ENCODE results near the gene LRRD1. TPM values are rescaled to one million over a fixed set of nuclear protein-coding genes. Genes with fewer than 3 reads are reported as not detected.

The LRRD1 gene
- total RNA-seq, 1 experiment from 2014 or later = not detected

DNA sequence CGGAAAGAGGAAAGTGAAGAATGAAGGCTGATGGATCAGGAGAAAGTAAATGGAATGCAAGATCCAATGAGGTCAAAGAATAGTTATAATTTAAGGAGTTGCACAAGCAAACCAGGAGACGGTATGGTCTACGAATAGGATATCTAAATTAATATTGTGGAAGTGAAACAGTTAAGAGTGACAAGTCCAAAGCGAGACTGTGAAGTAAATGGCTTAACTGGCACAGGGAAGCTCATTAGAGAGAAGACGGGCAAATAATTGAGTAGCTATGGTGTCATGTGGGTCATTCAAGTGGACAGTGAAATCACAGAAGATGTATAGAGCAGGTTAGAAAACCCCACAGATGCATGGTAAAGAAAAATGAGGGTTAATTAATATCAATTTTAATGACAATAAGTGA, 47.8 kb downstream of the LRRD1 start:
- Mint-ChIP-seq H3K4me1 (ENCODE audit: insufficient read depth, unreplicated experiment) (peaks cover 26% of the 10 kb centered on the region), H3K36me3 (ENCODE audit: insufficient read depth, unreplicated experiment) (peaks cover 37% of the 10 kb centered on the region), H3K27ac (ENCODE audit: low read depth, unreplicated experiment) (no peak overlapping the region), H3K9me3 (ENCODE audit: unreplicated experiment) (no peaks in the 10 kb centered on the region), H3K27me3 (ENCODE audit: insufficient read depth, unreplicated experiment) (no peaks in the 10 kb centered on the region), H3K4me3 (ENCODE audit: unreplicated experiment) (peak overlapping the region; percentile 40)
- intact Hi-C loops (cut with micrococcal nuclease) = loop anchor here (5.0 kb wide), 1 partner anchor 116 kb away; the partner anchor contains the start of genes ANKIB1 and KRIT1
- POLR2A ChIA-PET = interaction anchor here (0.6 to 0.8 kb wide), 2 partner anchors 15 to 134 kb away, joined by 3 read pairs; no protein-coding TSS in a partner anchor
- BruUV-seq (replicated peaks) = no TSS peak
- DNase-seq (ENCODE audit: unreplicated experiment) = no peak
- CTCF ChIA-PET = interaction anchor here (1.3 to 1.9 kb wide), 3 partner anchors 178 to 316 kb away, joined by 4 to 7 read pairs (median 4); partner anchors contain the start of gene GATAD1
- TF ChIP-seq, protein P1, sequence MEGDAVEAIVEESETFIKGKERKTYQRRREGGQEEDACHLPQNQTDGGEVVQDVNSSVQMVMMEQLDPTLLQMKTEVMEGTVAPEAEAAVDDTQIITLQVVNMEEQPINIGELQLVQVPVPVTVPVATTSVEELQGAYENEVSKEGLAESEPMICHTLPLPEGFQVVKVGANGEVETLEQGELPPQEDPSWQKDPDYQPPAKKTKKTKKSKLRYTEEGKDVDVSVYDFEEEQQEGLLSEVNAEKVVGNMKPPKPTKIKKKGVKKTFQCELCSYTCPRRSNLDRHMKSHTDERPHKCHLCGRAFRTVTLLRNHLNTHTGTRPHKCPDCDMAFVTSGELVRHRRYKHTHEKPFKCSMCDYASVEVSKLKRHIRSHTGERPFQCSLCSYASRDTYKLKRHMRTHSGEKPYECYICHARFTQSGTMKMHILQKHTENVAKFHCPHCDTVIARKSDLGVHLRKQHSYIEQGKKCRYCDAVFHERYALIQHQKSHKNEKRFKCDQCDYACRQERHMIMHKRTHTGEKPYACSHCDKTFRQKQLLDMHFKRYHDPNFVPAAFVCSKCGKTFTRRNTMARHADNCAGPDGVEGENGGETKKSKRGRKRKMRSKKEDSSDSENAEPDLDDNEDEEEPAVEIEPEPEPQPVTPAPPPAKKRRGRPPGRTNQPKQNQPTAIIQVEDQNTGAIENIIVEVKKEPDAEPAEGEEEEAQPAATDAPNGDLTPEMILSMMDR (IDR thresholded peaks at IDR 0.05; ENCODE audit: unreplicated experiment) = no peak

- POLR2A ChIA-PET = interaction anchor here (0.9 to 1.4 kb wide), 2 partner anchors 10 to 87 kb away, joined by 3 to 5 read pairs; no protein-coding TSS in a partner anchor
- no peaks in the 10 kb centered on the region for H3K27me3 Mint-ChIP-seq (ENCODE audit: insufficient read depth, unreplicated experiment)
- no peak overlapping the region for H3K4me3 Mint-ChIP-seq (ENCODE audit: unreplicated experiment)
- TF ChIP-seq, protein P1 (IDR thresholded peaks at IDR 0.05; ENCODE audit: unreplicated experiment) = no peak
- H3K9me3 Mint-ChIP-seq (ENCODE audit: unreplicated experiment) = no peaks in the 10 kb centered on the region
- peaks cover 71% of the 10 kb centered on the region for H3K36me3 Mint-ChIP-seq (ENCODE audit: insufficient read depth, unreplicated experiment)
- CTCF ChIA-PET = interaction anchor here (0.7 kb wide), 1 partner anchor 173 kb away, joined by 3 read pairs; no protein-coding TSS in a partner anchor
- H3K4me1 Mint-ChIP-seq (ENCODE audit: insufficient read depth, unreplicated experiment) = peaks cover 7% of the 10 kb centered on the region
- no peak overlapping the region for H3K27ac Mint-ChIP-seq (ENCODE audit: low read depth, unreplicated experiment)
- DNase-seq (ENCODE audit: unreplicated experiment) = no peak
- intact Hi-C loops (cut with micrococcal nuclease) = no loop called here
- BruUV-seq (replicated peaks) = no TSS peak
These were observed 57.3 kb downstream of the LRRD1 start for GRCh38 chr7:92121681-92122080.

- Mint-ChIP-seq H3K27me3 (ENCODE audit: insufficient read depth, unreplicated experiment) (no peaks in the 10 kb centered on the region), H3K27ac (ENCODE audit: low read depth, unreplicated experiment) (peak overlapping the region; percentile 75), H3K9me3 (ENCODE audit: unreplicated experiment) (no peaks in the 10 kb centered on the region), H3K4me1 (ENCODE audit: insufficient read depth, unreplicated experiment) (peaks cover 9% of the 10 kb centered on the region), H3K4me3 (ENCODE audit: unreplicated experiment) (no peak overlapping the region), H3K36me3 (ENCODE audit: insufficient read depth, unreplicated experiment) (peaks cover 73% of the 10 kb centered on the region)
- intact Hi-C loops (cut with micrococcal nuclease) = no loop called here
- TF ChIP-seq, protein P1 (IDR thresholded peaks at IDR 0.05; ENCODE audit: unreplicated experiment) = no peak
- no peak for DNase-seq (ENCODE audit: unreplicated experiment)
- ChIA-PET CTCF (no interaction called here), POLR2A (interaction anchor here (0.6 to 0.7 kb wide), 3 partner anchors 11 to 1114 kb away, joined by 3 to 5 read pairs (median 3); no protein-coding TSS in a partner anchor)
- no TSS peak for BruUV-seq (replicated peaks)
These were observed 59.7 kb downstream of the LRRD1 start for GRCh38 chr7:92119213-92119759.

- no TSS peak for BruUV-seq (replicated peaks)
- DNase-seq (ENCODE audit: unreplicated experiment) = no peak
- Mint-ChIP-seq H3K27me3 (ENCODE audit: insufficient read depth, unreplicated experiment) (no peaks in the 10 kb centered on the region), H3K9me3 (ENCODE audit: unreplicated experiment) (no peaks in the 10 kb centered on the region), H3K36me3 (ENCODE audit: insufficient read depth, unreplicated experiment) (peaks cover 68% of the 10 kb centered on the region), H3K4me1 (ENCODE audit: insufficient read depth, unreplicated experiment) (peaks cover 13% of the 10 kb centered on the region), H3K27ac (ENCODE audit: low read depth, unreplicated experiment) (peak overlapping the region; percentile 57), H3K4me3 (ENCODE audit: unreplicated experiment) (no peak overlapping the region)
- ChIA-PET POLR2A (no interaction called here), CTCF (no interaction called here)
- intact Hi-C loops (cut with micrococcal nuclease) = loop anchor here (2.0 kb wide), 1 partner anchor 26 kb away; no protein-coding TSS in a partner anchor
- TF ChIP-seq, protein P1 (IDR thresholded peaks at IDR 0.05; ENCODE audit: unreplicated experiment) = no peak
These were observed 62.0 kb downstream of the LRRD1 start for GRCh38 chr7:92116949-92117348.

All from MCF 10A (cell line).